Lower lobe of right lung (tissue), 1 donor: ENCODE data around the gene ZFYVE19. TPM values are rescaled to one million over a fixed set of nuclear protein-coding genes. Genes with fewer than 3 reads are reported as not detected.

ENCODE experiments used
- total RNA-seq: library from RNA; stranded (reverse); fragmentation: NEBNext Ultra II Directional; extraction: Animal tissue kit (Norgen Biotek cat#: 25700); gene quantifications from one replicate; pipeline ENCODE4 v1.2.1, GENCODE V29; 2021
- donor health status: DM: no; HTN: yes; CAD: no; lungs with severe emphysema.

ZFYVE19 gene
- total RNA-seq, 1 donor from 2014 or later = 29.6 TPM

Other genes with a start within 250 kb of the ZFYVE19 start
- 24.8 TPM for gene CCDC32, start 242.0 kb upstream of the ZFYVE19 start, total RNA-seq
- gene RPUSD2, start 237.8 kb upstream of the ZFYVE19 start, total RNA-seq = 5.3 TPM
- gene KNL1, start 212.8 kb upstream of the ZFYVE19 start, total RNA-seq = 1.5 TPM
- 1.1 TPM for gene RAD51, start 111.9 kb upstream of the ZFYVE19 start, total RNA-seq
- gene RMDN3, start 51.8 kb upstream of the ZFYVE19 start, total RNA-seq = 101 TPM
- gene GCHFR, start 43.0 kb upstream of the ZFYVE19 start, total RNA-seq = 99.5 TPM
- gene C15orf62, start 37.1 kb upstream of the ZFYVE19 start, total RNA-seq = 2.4 TPM
- gene DNAJC17, start 384 bp downstream of the ZFYVE19 start, total RNA-seq = 28.4 TPM
- gene PPP1R14D, start 21.6 kb downstream of the ZFYVE19 start, total RNA-seq = 0.53 TPM
- gene SPINT1, start 37.0 kb downstream of the ZFYVE19 start, total RNA-seq = 76.5 TPM
- 1.5 TPM for gene RHOV, start 67.1 kb downstream of the ZFYVE19 start, total RNA-seq
- gene VPS18, start 87.4 kb downstream of the ZFYVE19 start, total RNA-seq = 24.0 TPM
- gene DLL4, start 122.3 kb downstream of the ZFYVE19 start, total RNA-seq = 21.3 TPM
- 1.8 TPM for gene CHAC1, start 146.4 kb downstream of the ZFYVE19 start, total RNA-seq